ENCODE data around the gene TCF4. TPM values are rescaled to one million over a fixed set of nuclear protein-coding genes. Genes with fewer than 3 reads are reported as not detected.

The TCF4 gene
- total and polyA plus RNA-seq, 8 donors: 5.1 to 187 (median 39.9) TPM

- no peak overlapping the region for H3K27ac ChIP-seq
- intact Hi-C loops (cut with DNase I; ENCODE audit: low total_unique reads): no loop called here
- no peaks in the 10 kb centered on the region for H3K27me3 ChIP-seq
- no peak overlapping the region for H3K4me3 ChIP-seq
- no peaks in the 10 kb centered on the region for H3K4me1 ChIP-seq
- H3K36me3 ChIP-seq: no peaks in the 10 kb centered on the region
- TF ChIP-seq CTCF (IDR thresholded peaks at IDR 0.05) (no peak), POLR2A (IDR thresholded peaks at IDR 0.05) (no peak), POLR2AphosphoS5 (IDR thresholded peaks at IDR 0.05) (no peak), EP300 (IDR thresholded peaks at IDR 0.05) (no peak)
- no peaks in the 10 kb centered on the region for H3K9me3 ChIP-seq
- WGBS, 5 donors: 71 to 83% (median 78%) methylated on average over 2 of the region's 2 CpGs
- no peak for DNase-seq
Measured at GRCh38 chr18:55625901-55626300, 37.9 kb upstream of the TCF4 start.

GRCh38 chr18:55623626-55624025 lies 35.6 kb upstream of the TCF4 start:
- intact Hi-C loops (cut with DNase I; ENCODE audit: low total_unique reads): no loop called here
- no peaks in the 10 kb centered on the region for H3K36me3 ChIP-seq
- TF ChIP-seq CTCF (IDR thresholded peaks at IDR 0.05): no peak
- TF ChIP-seq POLR2A (IDR thresholded peaks at IDR 0.05): no peak

GRCh38 chr18:55610506-55610905 lies 22.5 kb upstream of the TCF4 start:
- no peaks in the 10 kb centered on the region for H3K4me1 ChIP-seq
- no peak for DNase-seq
- no peak overlapping the region for H3K4me3 ChIP-seq
- no peaks in the 10 kb centered on the region for H3K36me3 ChIP-seq
- intact Hi-C loops (cut with DNase I; ENCODE audit: low total_unique reads): no loop called here
- WGBS, 5 donors: 86 to 94% (median 89%) methylated on average over 2 of the region's 2 CpGs
- peaks cover 0 to 5% (median 2%) of the 10 kb centered on the region in 4 donors for H3K9me3 ChIP-seq
- no peaks in the 10 kb centered on the region for H3K27me3 ChIP-seq
- TF ChIP-seq CTCF (IDR thresholded peaks at IDR 0.05) (no peak), EP300 (IDR thresholded peaks at IDR 0.05) (no peak), POLR2AphosphoS5 (IDR thresholded peaks at IDR 0.05) (no peak), POLR2A (IDR thresholded peaks at IDR 0.05) (no peak)
- no peak overlapping the region for H3K27ac ChIP-seq

More at GRCh38 chr18:55623626-55624025, 35.6 kb upstream of the TCF4 start:
- H3K4me3 ChIP-seq: no peak overlapping the region
- H3K9me3 ChIP-seq: no peaks in the 10 kb centered on the region
- no peak overlapping the region for H3K27ac ChIP-seq
- no peak for DNase-seq
- 80 to 94% (median 93%) methylated on average over 3 of the region's 3 CpGs for WGBS, 5 donors
- H3K27me3 ChIP-seq: no peaks in the 10 kb centered on the region
- H3K4me1 ChIP-seq: no peaks in the 10 kb centered on the region

- no peak for TF ChIP-seq POLR2AphosphoS5 (IDR thresholded peaks at IDR 0.05)
- no peak for TF ChIP-seq CTCF (IDR thresholded peaks at IDR 0.05)
- no peak for TF ChIP-seq POLR2A (IDR thresholded peaks at IDR 0.05)
- no peak for TF ChIP-seq EP300 (IDR thresholded peaks at IDR 0.05)
- 79 to 90% (median 85%) methylated on average over 6 of the region's 6 CpGs for WGBS, 5 donors
- Histone ChIP-seq H3K9me3 (peaks cover 0 to 5% (median 2%) of the 10 kb centered on the region in 4 donors), H3K4me3 (no peak overlapping the region), H3K27ac (no peak overlapping the region), H3K4me1 (no peaks in the 10 kb centered on the region), H3K27me3 (no peaks in the 10 kb centered on the region), H3K36me3 (no peaks in the 10 kb centered on the region)
- intact Hi-C loops (cut with DNase I; ENCODE audit: low total_unique reads): no loop called here
- DNase-seq: no peak
Measured at GRCh38 chr18:55609160-55609825, 21.3 kb upstream of the TCF4 start.

Measured in stomach (tissue), 9 donors.